ENCODE data around the gene ANTXR1. TPM values are rescaled to one million over a fixed set of nuclear protein-coding genes. Genes with fewer than 3 reads are reported as not detected.

Gene ANTXR1
- total RNA-seq, 1 donor from 2014 or later: 61.1 TPM

GRCh38 chr2:69065735-69066336, 52.9 kb downstream of the ANTXR1 start:
- no peaks in the 10 kb centered on the region for H3K9me3 Mint-ChIP-seq

GRCh38 chr2:69067026-69067630, 54.1 kb downstream of the ANTXR1 start:
- Mint-ChIP-seq H3K4me3 (no peak overlapping the region), H3K27me3 (ENCODE audit: low read depth) (no peaks in the 10 kb centered on the region), H3K27ac (ENCODE audit: unreplicated experiment) (no peak overlapping the region), H3K36me3 (ENCODE audit: low read depth) (peaks cover 14% of the 10 kb centered on the region), H3K9me3 (no peaks in the 10 kb centered on the region), H3K4me1 (no peaks in the 10 kb centered on the region)
- no peak for DNase-seq (ENCODE audit: low read depth, low spot score)
- TF ChIP-seq, protein P1, sequence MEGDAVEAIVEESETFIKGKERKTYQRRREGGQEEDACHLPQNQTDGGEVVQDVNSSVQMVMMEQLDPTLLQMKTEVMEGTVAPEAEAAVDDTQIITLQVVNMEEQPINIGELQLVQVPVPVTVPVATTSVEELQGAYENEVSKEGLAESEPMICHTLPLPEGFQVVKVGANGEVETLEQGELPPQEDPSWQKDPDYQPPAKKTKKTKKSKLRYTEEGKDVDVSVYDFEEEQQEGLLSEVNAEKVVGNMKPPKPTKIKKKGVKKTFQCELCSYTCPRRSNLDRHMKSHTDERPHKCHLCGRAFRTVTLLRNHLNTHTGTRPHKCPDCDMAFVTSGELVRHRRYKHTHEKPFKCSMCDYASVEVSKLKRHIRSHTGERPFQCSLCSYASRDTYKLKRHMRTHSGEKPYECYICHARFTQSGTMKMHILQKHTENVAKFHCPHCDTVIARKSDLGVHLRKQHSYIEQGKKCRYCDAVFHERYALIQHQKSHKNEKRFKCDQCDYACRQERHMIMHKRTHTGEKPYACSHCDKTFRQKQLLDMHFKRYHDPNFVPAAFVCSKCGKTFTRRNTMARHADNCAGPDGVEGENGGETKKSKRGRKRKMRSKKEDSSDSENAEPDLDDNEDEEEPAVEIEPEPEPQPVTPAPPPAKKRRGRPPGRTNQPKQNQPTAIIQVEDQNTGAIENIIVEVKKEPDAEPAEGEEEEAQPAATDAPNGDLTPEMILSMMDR (conservative IDR thresholded peaks at IDR 0.05): no peak

More at GRCh38 chr2:69065735-69066336, 52.9 kb downstream of the ANTXR1 start:
- Mint-ChIP-seq H3K36me3 (ENCODE audit: low read depth) (peaks cover 14% of the 10 kb centered on the region), H3K27ac (ENCODE audit: unreplicated experiment) (no peak overlapping the region), H3K27me3 (ENCODE audit: low read depth) (no peaks in the 10 kb centered on the region), H3K4me3 (no peak overlapping the region), H3K4me1 (no peaks in the 10 kb centered on the region)
- DNase-seq (ENCODE audit: low read depth, low spot score): no peak
- TF ChIP-seq, protein P1 (conservative IDR thresholded peaks at IDR 0.05): no peak

DNA sequence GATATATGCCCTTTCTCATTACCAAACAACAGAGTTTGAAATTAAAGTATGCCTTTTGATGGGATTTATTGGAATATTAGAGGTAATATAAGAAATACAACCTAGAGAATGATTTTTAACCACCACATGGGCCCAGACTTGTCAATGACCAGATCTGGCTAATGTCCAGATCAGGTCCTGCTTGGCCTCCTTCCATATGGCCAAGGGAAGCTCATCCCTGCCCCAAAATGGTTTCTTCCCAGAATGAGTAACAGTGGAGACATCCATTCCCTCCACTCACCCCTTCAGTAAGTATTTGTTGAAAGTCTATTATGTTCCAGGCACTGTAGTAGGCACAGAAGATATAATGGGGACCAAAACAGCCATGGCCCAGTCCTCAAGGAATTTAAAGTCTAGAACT, 54.9 kb downstream of the ANTXR1 start:
- no peak for DNase-seq (ENCODE audit: low read depth, low spot score)
- Mint-ChIP-seq H3K9me3 (no peaks in the 10 kb centered on the region), H3K4me1 (no peaks in the 10 kb centered on the region), H3K27me3 (ENCODE audit: low read depth) (no peaks in the 10 kb centered on the region), H3K27ac (ENCODE audit: unreplicated experiment) (no peak overlapping the region), H3K36me3 (ENCODE audit: low read depth) (peaks cover 14% of the 10 kb centered on the region), H3K4me3 (no peak overlapping the region)
- TF ChIP-seq, protein P1 (conservative IDR thresholded peaks at IDR 0.05): no peak

DNA sequence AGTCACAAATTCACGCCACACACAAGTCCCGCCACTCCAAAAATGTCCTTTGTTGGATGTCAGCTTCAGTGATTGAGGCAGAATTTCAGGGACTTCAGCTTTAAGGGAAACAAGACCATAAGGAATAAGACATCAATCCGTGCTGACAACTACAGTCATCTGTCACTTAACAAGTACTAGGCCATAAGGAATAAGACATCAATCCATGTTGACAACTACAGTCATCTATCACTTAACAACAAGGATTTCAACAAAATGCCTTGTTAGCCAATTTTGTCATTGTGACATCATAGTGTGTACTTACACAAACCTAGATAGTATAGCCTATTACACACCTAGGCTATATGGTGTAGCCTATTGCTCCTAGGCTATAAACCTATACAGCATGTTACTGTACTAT, 58.0 kb downstream of the ANTXR1 start:
- no peaks in the 10 kb centered on the region for H3K9me3 Mint-ChIP-seq
- H3K4me3 Mint-ChIP-seq: no peak overlapping the region
- no peaks in the 10 kb centered on the region for H3K4me1 Mint-ChIP-seq
- H3K27me3 Mint-ChIP-seq (ENCODE audit: low read depth): no peaks in the 10 kb centered on the region
- no peak for DNase-seq (ENCODE audit: low read depth, low spot score)
- peaks cover 3% of the 10 kb centered on the region for H3K36me3 Mint-ChIP-seq (ENCODE audit: low read depth)
- TF ChIP-seq, protein P1 (conservative IDR thresholded peaks at IDR 0.05): no peak
- H3K27ac Mint-ChIP-seq (ENCODE audit: unreplicated experiment): no peak overlapping the region

GRCh38 chr2:69073928-69074570, 61.1 kb downstream of the ANTXR1 start:
- no peak overlapping the region for H3K4me3 Mint-ChIP-seq
- no peaks in the 10 kb centered on the region for H3K9me3 Mint-ChIP-seq
- H3K4me1 Mint-ChIP-seq: no peaks in the 10 kb centered on the region
- peaks cover 4% of the 10 kb centered on the region for H3K36me3 Mint-ChIP-seq (ENCODE audit: low read depth)
- no peak for DNase-seq (ENCODE audit: low read depth, low spot score)
- TF ChIP-seq, protein P1 (conservative IDR thresholded peaks at IDR 0.05): no peak
- H3K27ac Mint-ChIP-seq (ENCODE audit: unreplicated experiment): no peak overlapping the region
- no peaks in the 10 kb centered on the region for H3K27me3 Mint-ChIP-seq (ENCODE audit: low read depth)

Measured in neural crest cell (in vitro differentiated cells).